Measurements from ENCODE around the gene HNRNPDL. TPM values are rescaled to one million over a fixed set of nuclear protein-coding genes. Genes with fewer than 3 reads are reported as not detected.
"Not testable (repeated sequence)": the region's sequence is repeated elsewhere in the genome, so short reads cannot be mapped to it uniquely, and the experiment has no call there.

The HNRNPDL gene
- polyA plus RNA-seq, 3 donors = 89.8 to 294 (median 112) TPM

DNA sequence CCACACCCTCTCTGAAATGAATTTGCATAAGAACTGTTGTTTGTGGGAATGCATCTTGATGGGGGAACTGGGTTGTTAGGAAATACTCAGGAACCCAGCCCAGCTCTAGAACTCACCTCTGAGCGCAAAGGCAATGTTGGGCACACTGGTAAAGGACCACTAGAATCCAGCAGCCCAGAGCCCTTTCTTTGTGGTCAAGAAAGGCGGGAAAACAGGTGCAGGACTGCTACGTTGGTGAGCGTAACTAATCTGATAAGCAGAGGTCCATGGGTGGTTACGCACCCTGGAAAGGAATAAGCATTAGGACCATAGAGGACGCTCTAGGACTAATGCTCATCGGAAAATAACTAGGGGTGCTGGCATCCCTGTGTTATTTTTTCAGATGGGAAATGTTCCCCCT is 45.7 kb upstream of the HNRNPDL start:
- H3K4me1 ChIP-seq (ENCODE audit: control insufficient read depth in 1 of 2, insufficient read depth in 2 of 2, low read length in 2 of 2); H3K79me2 ChIP-seq (ENCODE audit: insufficient read depth, low read length); H2AFZ ChIP-seq (ENCODE audit: insufficient read depth, low read depth, low read length, poor library complexity, severe bottlenecking); intact Hi-C loops (cut with micrococcal nuclease); H3K4me3 Mint-ChIP-seq; H3K4me2 ChIP-seq (replicated peaks; ENCODE audit: extremely low read depth, low read length, poor library complexity, severe bottlenecking); H3K4me1 Mint-ChIP-seq; H3K27ac ChIP-seq (ENCODE audit: low read depth in 1 of 2, low read length in 2 of 2); H3K9ac ChIP-seq (ENCODE audit: insufficient read depth, low read length, poor library complexity, severe bottlenecking); DNase-seq; H3K36me3 ChIP-seq (replicated peaks in 1 of 2; ENCODE audit: control insufficient read depth in 1 of 2, insufficient read depth in 2 of 2, low read length in 2 of 2); H3K4me3 ChIP-seq (replicated peaks in 1 of 3; ENCODE audit: low read depth in 2 of 3, low read length in 3 of 3); H4K20me1 ChIP-seq (ENCODE audit: insufficient read depth, low read length); H3K9me3 Mint-ChIP-seq; H3K9me3 ChIP-seq (replicated peaks in 1 of 2; ENCODE audit: control insufficient read depth in 1 of 2, insufficient read depth in 1 of 2, low read length in 2 of 2); H3K27me3 ChIP-seq (ENCODE audit: control insufficient read depth in 2 of 2, insufficient read depth in 2 of 2, low read length in 2 of 2); H3K36me3 Mint-ChIP-seq: not testable (repeated sequence)
- Mint-ChIP-seq H3K27ac (peak overlapping the region in 1 of 7 donors; percentile 60), H3K27me3 (ENCODE audit: low read depth in 3 of 3) (peaks cover 0 to 10% (median 0%) of the 10 kb centered on the region in 3 donors)
- WGBS (ENCODE audit: insufficient coverage) = 92% methylated on average over 4 of the region's 7 CpGs

DNA sequence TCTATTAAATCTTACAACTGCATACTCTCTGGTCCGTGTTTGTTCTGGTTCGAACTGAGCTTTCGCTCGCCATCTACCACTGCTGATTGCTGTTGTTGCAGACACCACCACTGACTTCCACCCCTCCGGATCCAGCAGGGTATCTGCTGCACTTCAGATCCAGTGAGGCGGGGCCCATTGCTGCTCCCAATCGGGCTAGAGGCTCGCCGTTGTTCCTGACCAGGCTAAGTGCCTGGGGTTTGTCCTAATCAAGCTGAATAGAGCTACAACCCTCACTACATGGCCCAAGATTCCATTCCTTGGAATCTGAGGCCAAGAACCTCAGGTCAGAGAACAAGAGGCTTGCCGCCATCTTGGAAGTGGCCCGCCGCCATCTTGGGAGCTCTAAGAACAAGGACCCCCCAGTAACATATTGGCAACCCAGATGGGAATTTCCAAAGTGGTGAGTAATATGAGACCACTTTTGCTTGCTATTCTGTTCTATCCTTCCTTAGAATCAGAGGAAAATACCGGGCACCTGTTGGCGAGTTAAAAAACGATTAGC is 43.4 kb upstream of the HNRNPDL start:
- Histone ChIP-seq H3K9ac (ENCODE audit: insufficient read depth, low read length, poor library complexity, severe bottlenecking) (no peak overlapping the region), H2AFZ (ENCODE audit: insufficient read depth, low read depth, low read length, poor library complexity, severe bottlenecking) (no peak overlapping the region), H3K36me3 (replicated peaks in 1 of 2; ENCODE audit: control insufficient read depth in 1 of 2, insufficient read depth in 2 of 2, low read length in 2 of 2) (no peaks in the 10 kb centered on the region), H3K9me3 (replicated peaks in 1 of 2; ENCODE audit: control insufficient read depth in 1 of 2, insufficient read depth in 1 of 2, low read length in 2 of 2) (peaks cover 0 to 3% of the 10 kb centered on the region in 2 donors), H4K20me1 (ENCODE audit: insufficient read depth, low read length) (no peaks in the 10 kb centered on the region), H3K4me1 (ENCODE audit: control insufficient read depth in 1 of 2, insufficient read depth in 2 of 2, low read length in 2 of 2) (no peaks in the 10 kb centered on the region), H3K27me3 (ENCODE audit: control insufficient read depth in 2 of 2, insufficient read depth in 2 of 2, low read length in 2 of 2) (no peaks in the 10 kb centered on the region), H3K27ac (ENCODE audit: low read depth in 1 of 2, low read length in 2 of 2) (no peak overlapping the region), H3K4me2 (replicated peaks; ENCODE audit: extremely low read depth, low read length, poor library complexity, severe bottlenecking) (no peak overlapping the region), H3K79me2 (ENCODE audit: insufficient read depth, low read length) (no peaks in the 10 kb centered on the region), H3K4me3 (replicated peaks in 1 of 3; ENCODE audit: low read depth in 2 of 3, low read length in 3 of 3) (no peak overlapping the region)
- peaks cover 2% of the 10 kb centered on the region for H3K4me1 Mint-ChIP-seq
- DNase-seq = no peak
- no peak overlapping the region for H3K27ac Mint-ChIP-seq
- H3K36me3 Mint-ChIP-seq = no peaks in the 10 kb centered on the region
- TF ChIP-seq, protein P1, sequence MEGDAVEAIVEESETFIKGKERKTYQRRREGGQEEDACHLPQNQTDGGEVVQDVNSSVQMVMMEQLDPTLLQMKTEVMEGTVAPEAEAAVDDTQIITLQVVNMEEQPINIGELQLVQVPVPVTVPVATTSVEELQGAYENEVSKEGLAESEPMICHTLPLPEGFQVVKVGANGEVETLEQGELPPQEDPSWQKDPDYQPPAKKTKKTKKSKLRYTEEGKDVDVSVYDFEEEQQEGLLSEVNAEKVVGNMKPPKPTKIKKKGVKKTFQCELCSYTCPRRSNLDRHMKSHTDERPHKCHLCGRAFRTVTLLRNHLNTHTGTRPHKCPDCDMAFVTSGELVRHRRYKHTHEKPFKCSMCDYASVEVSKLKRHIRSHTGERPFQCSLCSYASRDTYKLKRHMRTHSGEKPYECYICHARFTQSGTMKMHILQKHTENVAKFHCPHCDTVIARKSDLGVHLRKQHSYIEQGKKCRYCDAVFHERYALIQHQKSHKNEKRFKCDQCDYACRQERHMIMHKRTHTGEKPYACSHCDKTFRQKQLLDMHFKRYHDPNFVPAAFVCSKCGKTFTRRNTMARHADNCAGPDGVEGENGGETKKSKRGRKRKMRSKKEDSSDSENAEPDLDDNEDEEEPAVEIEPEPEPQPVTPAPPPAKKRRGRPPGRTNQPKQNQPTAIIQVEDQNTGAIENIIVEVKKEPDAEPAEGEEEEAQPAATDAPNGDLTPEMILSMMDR (IDR thresholded peaks at IDR 0.05) = no peak
- no peak overlapping the region for H3K4me3 Mint-ChIP-seq
- peaks cover 0 to 3% (median 0%) of the 10 kb centered on the region in 7 donors for H3K9me3 Mint-ChIP-seq
- 98% methylated on average over 5 of the region's 15 CpGs for WGBS (ENCODE audit: insufficient coverage)
- intact Hi-C loops (cut with micrococcal nuclease) = no loop called here
- peaks cover 0 to 7% (median 0%) of the 10 kb centered on the region in 3 donors for H3K27me3 Mint-ChIP-seq (ENCODE audit: low read depth in 3 of 3)

DNA sequence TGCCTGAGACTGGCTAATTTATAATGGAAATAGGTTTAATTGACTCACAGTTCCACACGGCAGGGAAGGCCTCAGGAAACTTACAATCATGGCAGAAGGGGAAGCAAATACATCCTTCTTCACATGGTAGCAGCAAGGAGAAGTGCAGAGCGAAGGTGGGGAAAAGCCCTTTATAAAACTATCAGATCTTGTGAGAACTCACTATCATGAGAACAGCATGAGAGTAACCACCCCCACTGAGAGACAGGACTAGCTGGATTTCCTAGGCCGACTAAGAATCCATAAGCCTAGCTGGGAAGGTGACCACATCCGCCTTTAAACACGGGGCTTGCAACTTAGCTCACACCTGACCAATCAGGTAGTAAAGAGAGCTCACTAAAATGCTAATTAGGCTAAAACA is 42.8 kb upstream of the HNRNPDL start:
- H4K20me1 ChIP-seq (ENCODE audit: insufficient read depth, low read length); H3K27ac ChIP-seq (ENCODE audit: low read depth in 1 of 2, low read length in 2 of 2); H3K9ac ChIP-seq (ENCODE audit: insufficient read depth, low read length, poor library complexity, severe bottlenecking); H3K36me3 Mint-ChIP-seq; intact Hi-C loops (cut with micrococcal nuclease); H3K9me3 ChIP-seq (replicated peaks in 1 of 2; ENCODE audit: control insufficient read depth in 1 of 2, insufficient read depth in 1 of 2, low read length in 2 of 2); H3K4me1 Mint-ChIP-seq; H3K36me3 ChIP-seq (replicated peaks in 1 of 2; ENCODE audit: control insufficient read depth in 1 of 2, insufficient read depth in 2 of 2, low read length in 2 of 2); H3K4me3 ChIP-seq (replicated peaks in 1 of 3; ENCODE audit: low read depth in 2 of 3, low read length in 3 of 3); H3K4me3 Mint-ChIP-seq; H3K4me2 ChIP-seq (replicated peaks; ENCODE audit: extremely low read depth, low read length, poor library complexity, severe bottlenecking); DNase-seq; H3K9me3 Mint-ChIP-seq; H2AFZ ChIP-seq (ENCODE audit: insufficient read depth, low read depth, low read length, poor library complexity, severe bottlenecking); H3K4me1 ChIP-seq (ENCODE audit: control insufficient read depth in 1 of 2, insufficient read depth in 2 of 2, low read length in 2 of 2); H3K79me2 ChIP-seq (ENCODE audit: insufficient read depth, low read length); H3K27me3 ChIP-seq (ENCODE audit: control insufficient read depth in 2 of 2, insufficient read depth in 2 of 2, low read length in 2 of 2); H3K27me3 Mint-ChIP-seq (ENCODE audit: low read depth in 3 of 3): not testable (repeated sequence)
- H3K27ac Mint-ChIP-seq = peak overlapping the region in 1 of 7 donors; percentile 76
- WGBS (ENCODE audit: insufficient coverage) = no CpG with 5 or more reads among the region's 5 CpGs
